ENCODE data around the gene PPP1R14B.

The PPP1R14B gene

DNA sequence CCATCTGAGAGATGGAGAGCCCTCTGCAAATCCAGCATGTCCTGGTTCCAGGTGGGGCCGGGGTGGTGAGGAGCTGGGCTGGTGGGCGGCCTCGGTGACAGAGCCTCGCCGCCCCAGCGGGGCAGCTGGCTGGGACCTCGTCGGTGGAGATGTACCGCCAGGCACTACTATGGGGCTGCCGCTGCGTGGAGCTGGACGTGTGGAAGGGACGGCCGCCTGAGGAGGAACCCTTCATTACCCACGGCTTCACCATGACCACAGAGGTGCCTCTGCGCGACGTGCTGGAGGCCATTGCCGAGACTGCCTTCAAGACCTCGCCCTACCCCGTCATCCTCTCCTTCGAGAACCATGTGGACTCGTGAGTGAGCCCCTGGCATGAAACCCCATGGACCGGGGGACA is 11.6 kb upstream of the PPP1R14B start:
- no peak overlapping the region for H3K27ac ChIP-seq (ENCODE audit: low read depth, low read length)
- peaks cover 1% of the 10 kb centered on the region for H3K79me2 ChIP-seq (ENCODE audit: control insufficient read depth, insufficient read depth, low read length, unreplicated experiment)
- H2AFZ ChIP-seq (ENCODE audit: low read length, unreplicated experiment): no peak overlapping the region
- H3K4me1 ChIP-seq (ENCODE audit: control insufficient read depth, insufficient read depth, low read length, unreplicated experiment): peaks cover 16% of the 10 kb centered on the region
- no peak overlapping the region for H3K4me3 ChIP-seq (ENCODE audit: low read depth, low read length)
- peaks cover 23% of the 10 kb centered on the region for H3K36me3 ChIP-seq (ENCODE audit: insufficient read depth, low read length)
- no peaks in the 10 kb centered on the region for H3K27me3 ChIP-seq (ENCODE audit: insufficient read depth, low read length)

DNA sequence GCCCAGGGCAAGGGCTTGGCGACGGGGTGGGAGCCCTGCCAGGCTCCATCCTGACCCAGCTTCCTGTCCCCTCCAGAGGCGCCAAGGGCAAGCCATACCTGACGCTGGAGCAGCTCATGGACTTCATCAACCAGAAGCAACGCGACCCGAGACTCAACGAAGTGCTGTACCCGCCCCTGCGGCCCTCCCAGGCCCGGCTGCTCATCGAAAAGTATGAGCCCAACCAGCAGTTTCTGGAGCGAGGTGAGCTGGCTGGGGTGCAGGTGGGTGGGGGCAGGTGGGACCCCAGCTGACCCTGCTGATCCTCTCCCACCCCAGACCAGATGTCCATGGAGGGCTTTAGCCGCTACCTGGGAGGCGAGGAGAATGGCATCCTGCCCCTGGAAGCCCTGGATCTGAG is 9.6 kb upstream of the PPP1R14B start:
- H2AFZ ChIP-seq (ENCODE audit: low read length, unreplicated experiment): no peak overlapping the region
- H3K36me3 ChIP-seq (ENCODE audit: insufficient read depth, low read length): peaks cover 14% of the 10 kb centered on the region
- H3K4me3 ChIP-seq (ENCODE audit: low read depth, low read length): no peak overlapping the region
- peaks cover 21% of the 10 kb centered on the region for H3K79me2 ChIP-seq (ENCODE audit: control insufficient read depth, insufficient read depth, low read length, unreplicated experiment)
- peaks cover 13% of the 10 kb centered on the region for H3K4me1 ChIP-seq (ENCODE audit: control insufficient read depth, insufficient read depth, low read length, unreplicated experiment)
- no peak overlapping the region for H3K27ac ChIP-seq (ENCODE audit: low read depth, low read length)
- H3K27me3 ChIP-seq (ENCODE audit: insufficient read depth, low read length): no peaks in the 10 kb centered on the region

DNA sequence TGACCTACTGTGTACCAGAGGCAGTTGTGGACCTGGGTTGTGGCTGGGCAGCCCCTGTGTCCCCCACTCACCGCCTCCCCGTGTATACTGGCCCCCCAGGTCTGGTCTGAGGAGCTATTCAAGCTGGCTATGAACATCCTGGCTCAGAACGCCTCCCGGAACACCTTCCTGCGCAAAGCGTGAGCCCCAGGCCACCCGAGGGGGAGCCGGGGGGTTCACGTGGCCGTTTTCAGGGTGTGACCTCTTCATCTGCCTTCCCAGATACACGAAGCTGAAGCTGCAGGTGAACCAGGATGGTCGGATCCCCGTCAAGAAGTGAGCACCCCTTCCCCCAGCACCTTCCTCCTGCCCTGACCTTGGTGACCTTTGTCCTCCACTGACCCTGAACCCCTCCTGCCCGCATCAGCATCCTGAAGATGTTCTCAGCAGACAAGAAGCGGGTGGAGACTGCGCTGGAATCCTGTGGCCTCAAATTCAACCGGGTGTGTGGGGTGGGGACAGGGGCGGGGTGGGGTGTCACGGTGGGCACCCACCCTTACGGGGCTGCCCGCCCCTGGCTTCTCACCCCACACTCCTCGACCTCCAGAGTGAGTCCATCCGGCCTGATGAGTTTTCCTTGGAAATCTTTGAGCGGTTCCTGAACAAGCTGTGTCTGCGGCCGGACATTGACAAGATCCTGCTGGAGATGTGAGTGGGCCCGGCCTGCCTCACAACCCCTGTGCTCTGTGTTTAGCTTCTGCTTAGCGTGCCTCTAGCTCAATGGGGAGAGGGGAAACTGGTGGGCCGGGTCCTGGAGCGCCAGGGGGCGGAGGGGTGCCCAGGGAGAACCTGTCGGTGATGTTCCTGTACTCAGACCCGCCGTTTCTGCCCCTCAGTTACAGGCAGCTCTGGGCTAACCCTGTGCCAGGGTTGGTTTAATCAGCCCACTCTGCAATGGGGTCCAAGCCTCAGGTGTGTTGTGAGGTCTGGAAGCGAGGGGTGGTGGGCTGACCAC is 8.7 kb upstream of the PPP1R14B start:
- peaks cover 21% of the 10 kb centered on the region for H3K79me2 ChIP-seq (ENCODE audit: control insufficient read depth, insufficient read depth, low read length, unreplicated experiment)
- H3K27me3 ChIP-seq (ENCODE audit: insufficient read depth, low read length): no peaks in the 10 kb centered on the region
- H3K4me3 ChIP-seq (ENCODE audit: low read depth, low read length): no peak overlapping the region
- peaks cover 18% of the 10 kb centered on the region for H3K4me1 ChIP-seq (ENCODE audit: control insufficient read depth, insufficient read depth, low read length, unreplicated experiment)
- H2AFZ ChIP-seq (ENCODE audit: low read length, unreplicated experiment): no peak overlapping the region
- H3K36me3 ChIP-seq (ENCODE audit: insufficient read depth, low read length): peaks cover 14% of the 10 kb centered on the region
- H3K27ac ChIP-seq (ENCODE audit: low read depth, low read length): no peak overlapping the region

DNA sequence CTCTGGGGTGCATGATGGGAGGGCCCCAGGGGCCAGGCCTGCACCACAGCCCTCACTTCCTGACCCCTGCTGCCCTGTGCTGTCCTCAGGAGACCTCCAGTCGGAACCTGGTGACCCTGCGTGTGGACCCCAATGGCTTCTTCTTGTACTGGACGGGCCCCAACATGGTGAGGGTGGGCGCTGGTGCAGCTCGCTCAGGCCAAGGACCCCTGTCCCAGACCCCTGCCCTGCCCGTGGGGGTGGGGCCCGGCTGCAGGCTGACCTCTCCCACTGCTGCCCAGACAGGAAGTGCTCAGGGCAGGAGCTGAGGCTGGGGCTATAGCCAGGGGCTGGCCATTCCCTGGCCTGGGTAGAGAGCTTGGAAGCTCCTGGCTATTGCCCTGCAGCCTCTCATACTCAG is 7.6 kb upstream of the PPP1R14B start:
- Histone ChIP-seq H3K27me3 (ENCODE audit: insufficient read depth, low read length) (no peaks in the 10 kb centered on the region), H2AFZ (ENCODE audit: low read length, unreplicated experiment) (no peak overlapping the region), H3K4me3 (ENCODE audit: low read depth, low read length) (no peak overlapping the region), H3K27ac (ENCODE audit: low read depth, low read length) (no peak overlapping the region), H3K79me2 (ENCODE audit: control insufficient read depth, insufficient read depth, low read length, unreplicated experiment) (peaks cover 21% of the 10 kb centered on the region), H3K36me3 (ENCODE audit: insufficient read depth, low read length) (peaks cover 6% of the 10 kb centered on the region; the same call in 1 of the 2 replicates), H3K4me1 (ENCODE audit: control insufficient read depth, insufficient read depth, low read length, unreplicated experiment) (peaks cover 18% of the 10 kb centered on the region)

DNA sequence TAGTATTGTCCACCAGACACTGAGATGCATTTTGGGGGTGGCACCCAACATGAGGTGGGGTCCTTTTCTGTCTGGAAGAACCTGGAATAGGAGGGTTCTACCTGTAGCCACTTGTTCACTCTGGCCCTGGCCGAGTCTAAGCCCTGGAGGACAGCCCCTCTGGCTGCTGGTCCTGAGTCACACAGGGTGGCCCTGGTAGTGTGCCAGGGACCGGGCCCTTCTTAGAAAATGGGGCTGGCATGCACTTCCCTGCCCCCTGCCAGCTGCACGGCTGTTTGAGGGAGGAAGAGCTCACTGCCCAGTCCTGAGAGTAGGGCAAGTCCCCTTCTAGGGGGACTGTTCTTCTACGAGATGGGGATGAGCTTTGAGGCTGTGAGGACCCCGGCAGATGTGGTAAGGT is 6.7 kb upstream of the PPP1R14B start:
- peaks cover 21% of the 10 kb centered on the region for H3K79me2 ChIP-seq (ENCODE audit: control insufficient read depth, insufficient read depth, low read length, unreplicated experiment)
- H2AFZ ChIP-seq (ENCODE audit: low read length, unreplicated experiment): no peak overlapping the region
- no peaks in the 10 kb centered on the region for H3K27me3 ChIP-seq (ENCODE audit: insufficient read depth, low read length)
- no peak overlapping the region for H3K27ac ChIP-seq (ENCODE audit: low read depth, low read length)
- H3K4me1 ChIP-seq (ENCODE audit: control insufficient read depth, insufficient read depth, low read length, unreplicated experiment): peaks cover 18% of the 10 kb centered on the region
- H3K36me3 ChIP-seq (ENCODE audit: insufficient read depth, low read length): 0 out of 2 replicates have a peak, but pooled peaks cover 4% of the 10 kb centered on the region
- H3K4me3 ChIP-seq (ENCODE audit: low read depth, low read length): no peak overlapping the region

DNA sequence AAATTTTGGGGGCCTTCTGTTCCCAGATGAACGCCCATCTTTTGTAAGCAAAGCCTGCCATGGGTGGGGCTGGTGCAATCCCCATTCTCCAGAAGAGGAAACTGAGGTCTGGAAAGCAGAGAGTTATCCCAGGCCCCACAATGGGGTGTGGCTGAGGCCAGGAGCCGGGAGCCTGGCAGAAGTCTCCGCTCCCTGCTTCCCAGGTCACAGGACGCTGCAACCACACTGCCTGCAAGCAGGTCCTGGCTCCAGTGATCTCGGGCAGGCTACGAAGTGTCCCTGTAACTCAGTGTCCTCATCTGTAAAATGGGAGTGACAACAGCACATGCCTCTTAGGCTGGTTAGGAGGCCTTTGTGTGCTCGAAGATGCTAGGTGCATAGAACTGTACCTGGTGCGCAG is 6.3 kb upstream of the PPP1R14B start:
- Histone ChIP-seq H3K4me1 (ENCODE audit: control insufficient read depth, insufficient read depth, low read length, unreplicated experiment) (peaks cover 18% of the 10 kb centered on the region), H2AFZ (ENCODE audit: low read length, unreplicated experiment) (no peak overlapping the region), H3K27me3 (ENCODE audit: insufficient read depth, low read length) (no peaks in the 10 kb centered on the region), H3K79me2 (ENCODE audit: control insufficient read depth, insufficient read depth, low read length, unreplicated experiment) (peaks cover 21% of the 10 kb centered on the region), H3K27ac (ENCODE audit: low read depth, low read length) (no peak overlapping the region), H3K36me3 (ENCODE audit: insufficient read depth, low read length) (0 out of 2 replicates have a peak, but pooled peaks cover 4% of the 10 kb centered on the region), H3K4me3 (ENCODE audit: low read depth, low read length) (peak overlapping the region; percentile 87)

DNA sequence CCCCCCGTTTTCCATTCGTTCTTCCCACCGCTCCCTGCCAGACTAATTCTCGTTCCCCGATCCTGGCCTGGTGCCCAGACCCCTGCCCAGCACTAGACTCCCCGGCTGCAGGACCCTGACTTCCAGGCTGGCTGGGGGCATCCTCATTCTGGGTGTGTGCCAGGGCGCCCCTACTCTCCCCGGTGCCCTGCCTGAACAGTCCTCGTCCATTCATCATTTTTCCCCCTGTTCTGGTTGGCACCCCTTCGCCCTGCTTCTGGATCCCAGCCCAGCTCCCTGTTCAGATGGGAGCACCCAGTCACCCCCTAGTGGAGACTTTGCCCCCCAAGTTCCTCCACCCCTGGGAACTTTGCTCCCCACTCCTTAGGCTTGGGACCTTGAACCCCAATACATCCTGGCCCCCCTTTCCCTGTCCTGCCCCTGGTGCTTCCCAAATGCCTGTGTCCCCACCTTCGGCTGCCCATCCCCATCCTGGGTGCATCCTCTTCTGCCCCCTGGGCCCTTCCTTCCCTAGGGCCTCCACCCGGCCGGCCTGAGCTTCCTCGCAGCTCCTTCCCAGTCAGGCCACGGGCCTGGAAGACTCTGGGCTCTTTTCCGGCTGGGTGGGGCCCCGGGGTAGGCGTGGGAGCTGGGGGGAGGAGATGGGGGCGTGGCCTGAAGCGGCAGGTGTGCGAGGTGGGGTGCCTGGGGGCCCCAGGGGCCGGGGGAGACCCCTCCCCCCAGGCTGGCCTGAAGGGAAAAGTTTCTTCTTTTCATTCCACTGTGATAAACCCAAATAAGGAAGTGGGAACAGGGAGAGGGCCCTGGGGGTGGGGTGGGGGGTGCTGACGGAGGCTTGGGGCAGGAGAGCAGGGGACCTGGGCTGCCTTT is 5.5 kb upstream of the PPP1R14B start:
- peaks cover 21% of the 10 kb centered on the region for H3K79me2 ChIP-seq (ENCODE audit: control insufficient read depth, insufficient read depth, low read length, unreplicated experiment)
- H3K27me3 ChIP-seq (ENCODE audit: insufficient read depth, low read length): no peaks in the 10 kb centered on the region
- H3K27ac ChIP-seq (ENCODE audit: low read depth, low read length): peak overlapping the region; percentile 11; the same call in 1 of the 2 replicates
- H2AFZ ChIP-seq (ENCODE audit: low read length, unreplicated experiment): peak overlapping the region; percentile 55
- peaks cover 23% of the 10 kb centered on the region for H3K4me1 ChIP-seq (ENCODE audit: control insufficient read depth, insufficient read depth, low read length, unreplicated experiment)
- H3K4me3 ChIP-seq (ENCODE audit: low read depth, low read length): peak overlapping the region; percentile 87
- 0 out of 2 replicates have a peak, but pooled peaks cover 4% of the 10 kb centered on the region for H3K36me3 ChIP-seq (ENCODE audit: insufficient read depth, low read length)

DNA sequence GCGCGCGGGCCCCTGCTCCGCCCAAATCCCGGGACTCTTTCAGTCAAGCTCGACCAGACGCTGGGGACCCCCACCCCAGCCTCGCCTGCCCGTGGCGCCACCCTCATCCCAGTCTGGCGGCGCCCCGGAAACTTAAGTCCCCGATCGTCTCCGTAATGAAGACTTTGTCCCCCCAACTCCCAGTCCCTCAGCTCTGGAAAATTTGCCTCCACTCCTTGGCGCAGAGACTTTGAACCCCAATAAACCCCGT is 4.9 kb upstream of the PPP1R14B start:
- Histone ChIP-seq H3K27me3 (ENCODE audit: insufficient read depth, low read length) (no peaks in the 10 kb centered on the region), H3K79me2 (ENCODE audit: control insufficient read depth, insufficient read depth, low read length, unreplicated experiment) (peaks cover 21% of the 10 kb centered on the region), H3K27ac (ENCODE audit: low read depth, low read length) (peak overlapping the region; percentile 11; the same call in 1 of the 2 replicates), H2AFZ (ENCODE audit: low read length, unreplicated experiment) (peak overlapping the region; percentile 55), H3K4me3 (ENCODE audit: low read depth, low read length) (peak overlapping the region; percentile 87), H3K36me3 (ENCODE audit: insufficient read depth, low read length) (0 out of 2 replicates have a peak, but pooled peaks cover 4% of the 10 kb centered on the region), H3K4me1 (ENCODE audit: control insufficient read depth, insufficient read depth, low read length, unreplicated experiment) (peaks cover 23% of the 10 kb centered on the region)

DNA sequence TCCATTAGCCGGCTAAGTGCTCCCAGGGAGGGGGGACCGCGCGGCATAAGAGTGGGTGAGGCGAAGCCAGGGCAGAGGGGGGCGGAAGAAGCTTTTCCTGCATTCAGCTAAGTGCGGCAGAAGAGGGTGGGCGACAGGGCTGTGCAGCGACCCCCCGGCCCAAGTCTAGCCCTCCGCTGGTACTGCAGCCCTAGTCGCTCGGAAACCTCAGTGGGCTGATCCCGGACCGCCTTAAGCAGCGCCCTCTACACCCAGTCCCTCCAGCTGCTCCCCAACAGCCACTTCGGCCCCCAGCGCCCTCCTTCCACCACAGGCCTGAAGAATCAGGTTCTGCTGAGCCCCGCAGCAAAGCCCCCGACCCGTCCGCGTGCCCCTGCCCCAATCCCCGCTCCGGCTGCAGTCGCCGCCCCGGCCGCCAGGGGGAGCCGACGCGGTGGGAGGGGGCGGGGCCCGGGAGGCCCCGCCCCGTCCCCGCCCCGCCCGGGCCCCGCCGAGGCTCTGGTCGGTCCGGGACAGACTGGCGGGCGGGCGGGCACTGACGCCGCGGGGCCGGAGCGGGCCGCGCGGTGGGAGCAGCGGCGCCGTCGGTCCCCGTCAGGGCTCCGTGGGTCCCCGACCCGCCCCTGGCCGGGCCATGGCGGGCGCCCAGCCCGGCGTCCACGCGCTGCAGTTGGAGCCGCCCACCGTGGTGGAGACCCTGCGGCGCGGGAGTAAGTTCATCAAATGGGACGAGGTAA is 4.4 kb upstream of the PPP1R14B start, which contains the start of gene PLCB3:
PLCB3 (plus strand) TSS at position 515 of the 737 bp plus-strand sequence; CDS start at position 635, 120 bp downstream.
- peaks cover 21% of the 10 kb centered on the region for H3K79me2 ChIP-seq (ENCODE audit: control insufficient read depth, insufficient read depth, low read length, unreplicated experiment)
- peaks cover 23% of the 10 kb centered on the region for H3K4me1 ChIP-seq (ENCODE audit: control insufficient read depth, insufficient read depth, low read length, unreplicated experiment)
- no peaks in the 10 kb centered on the region for H3K36me3 ChIP-seq (ENCODE audit: insufficient read depth, low read length)
- peak within 1 kb of the TSS; percentile 87 for H3K4me3 ChIP-seq (ENCODE audit: low read depth, low read length)
- peak within 1 kb of the TSS; percentile 55 for H2AFZ ChIP-seq (ENCODE audit: low read length, unreplicated experiment)
- H3K27ac ChIP-seq (ENCODE audit: low read depth, low read length): peak within 1 kb of the TSS; percentile 11; the same call in 1 of the 2 replicates
- no peaks in the 10 kb centered on the region for H3K27me3 ChIP-seq (ENCODE audit: insufficient read depth, low read length)

DNA sequence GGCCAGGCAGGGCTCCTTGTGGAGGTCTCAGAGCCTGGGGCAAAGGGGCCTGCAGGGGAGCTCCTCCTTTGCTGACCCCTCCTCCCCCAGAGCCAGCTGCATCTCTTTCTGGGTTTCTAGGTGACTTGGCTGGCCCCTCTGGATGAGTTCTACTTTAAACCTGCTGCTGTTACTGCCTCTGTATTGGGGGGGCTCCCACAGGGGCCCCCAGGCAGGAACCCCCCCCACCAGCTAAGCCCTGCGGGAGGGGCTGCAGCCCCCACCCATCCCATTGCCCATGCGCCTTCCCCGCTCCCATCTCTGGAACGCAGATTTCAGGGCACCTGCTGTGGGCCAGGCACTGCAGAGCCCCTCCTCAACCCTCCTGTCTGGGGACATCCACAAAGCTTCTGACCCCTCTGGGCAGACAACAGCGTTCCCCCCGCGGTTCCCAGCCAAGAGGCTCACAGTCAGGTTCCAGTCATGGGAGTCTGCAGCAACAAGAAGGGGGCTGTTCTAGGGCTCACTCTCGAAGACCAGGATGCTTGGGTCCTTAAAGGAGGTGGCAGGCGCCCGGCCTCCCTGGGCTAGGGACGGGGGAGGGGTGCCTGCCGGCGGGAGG is 3.8 kb upstream of the PPP1R14B start:
- Histone ChIP-seq H2AFZ (ENCODE audit: low read length, unreplicated experiment) (no peak overlapping the region), H3K4me1 (ENCODE audit: control insufficient read depth, insufficient read depth, low read length, unreplicated experiment) (peaks cover 23% of the 10 kb centered on the region), H3K36me3 (ENCODE audit: insufficient read depth, low read length) (no peaks in the 10 kb centered on the region), H3K27me3 (ENCODE audit: insufficient read depth, low read length) (no peaks in the 10 kb centered on the region), H3K4me3 (ENCODE audit: low read depth, low read length) (peak overlapping the region; percentile 87), H3K79me2 (ENCODE audit: control insufficient read depth, insufficient read depth, low read length, unreplicated experiment) (peaks cover 27% of the 10 kb centered on the region), H3K27ac (ENCODE audit: low read depth, low read length) (no peak overlapping the region)

Data from ACC112 (cell line).